Right lobe of liver (tissue), 4 donors: ENCODE measurements around the gene ZMIZ1.

Experiments
- CTCF ChIP-seq, 4 donors: fragments of 200-600 bp in 3 of 4; fragments of 450-650 bp in 1 of 4; IDR thresholded peaks; one replicate each; pipeline versions ENCODE4 v1.5.1 to v1.8.0; 2016 to 2022; ENCODE audit warnings: antibody characterized with exemption in 4 of 4, mild to moderate bottlenecking in 2 of 4
- POLR2A ChIP-seq: fragments of 450-650 bp; IDR thresholded peaks from one replicate; pipeline ENCODE4 v1.6.1; 2017; ENCODE audit warnings: antibody characterized with exemption, mild to moderate bottlenecking
- donor health status: DM: no; HTN: no; CAD: no.
- donor health status: DM: no; HTN: no; CAD: no.
- donor health status: DM: no; HTN: yes; CAD: no.

GRCh38 chr10:79098061-79098460, 29.3 kb downstream of the ZMIZ1 start:
- TF ChIP-seq POLR2A, result no peak
- no peak for TF ChIP-seq CTCF (IDR thresholded peaks at IDR 0.05)
